NCI-H2227 treated with DMSO at 0.1 percent for 48 hours (cell line): ENCODE data around the gene CNIH2.
"Not testable (repeated sequence)": the region's sequence is repeated elsewhere in the genome, so short reads cannot be mapped to it uniquely, and the experiment has no call there.

Experiments
- DNase-seq: peaks from one replicate; lab custom pipeline; 2025; lab: John Stamatoyannopoulos, UW

The CNIH2 gene

GRCh38 chr11:66314561-66315497 lies 36.9 kb downstream of the CNIH2 start:
- no peak for DNase-seq

GRCh38 chr11:66315498-66315885 lies 37.5 kb downstream of the CNIH2 start:
- no peak for DNase-seq

DNA sequence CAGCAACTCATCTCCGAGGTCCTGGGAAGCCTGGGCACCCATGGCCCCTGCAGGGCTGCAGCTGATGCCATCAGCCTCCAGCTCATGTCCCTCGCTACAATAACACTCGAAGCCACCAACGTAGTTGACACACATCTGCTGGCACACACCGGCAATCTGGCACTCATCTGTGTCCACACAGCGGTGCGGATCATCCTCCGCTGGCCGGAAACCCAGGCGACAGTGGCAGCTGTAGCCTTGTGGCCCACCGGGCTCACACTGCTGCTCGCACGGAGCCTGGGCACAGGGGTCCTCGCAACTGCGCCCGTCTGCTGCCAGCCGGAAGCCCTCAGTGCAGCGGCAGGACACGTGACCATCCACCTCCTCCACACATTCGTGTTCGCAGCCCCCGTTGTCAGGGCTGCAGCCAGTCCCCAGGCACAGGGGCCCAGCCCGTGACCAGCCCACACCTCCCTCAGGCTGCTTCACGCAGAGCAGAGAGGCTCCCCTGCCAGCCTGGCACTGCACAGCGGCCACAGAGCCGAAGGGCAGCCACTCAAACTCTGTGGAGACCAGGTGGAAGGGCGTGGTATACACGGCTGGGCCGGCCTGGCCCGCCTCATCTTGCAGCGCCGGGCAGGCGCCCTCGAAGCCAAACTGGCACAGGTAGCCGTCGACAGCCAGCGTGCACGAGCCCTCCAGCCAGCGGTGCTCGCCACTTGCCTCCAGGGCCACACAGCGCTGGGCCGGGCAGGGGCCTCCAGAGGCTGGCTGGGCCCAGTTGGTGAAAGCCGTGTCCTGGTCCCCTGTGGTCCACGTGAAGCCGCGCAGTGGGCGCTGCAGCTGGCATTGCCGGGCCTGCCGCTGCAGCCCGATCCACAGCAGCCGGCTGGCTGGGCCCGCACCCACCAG lies 38.2 kb downstream of the CNIH2 start:
- no peak for DNase-seq

DNA sequence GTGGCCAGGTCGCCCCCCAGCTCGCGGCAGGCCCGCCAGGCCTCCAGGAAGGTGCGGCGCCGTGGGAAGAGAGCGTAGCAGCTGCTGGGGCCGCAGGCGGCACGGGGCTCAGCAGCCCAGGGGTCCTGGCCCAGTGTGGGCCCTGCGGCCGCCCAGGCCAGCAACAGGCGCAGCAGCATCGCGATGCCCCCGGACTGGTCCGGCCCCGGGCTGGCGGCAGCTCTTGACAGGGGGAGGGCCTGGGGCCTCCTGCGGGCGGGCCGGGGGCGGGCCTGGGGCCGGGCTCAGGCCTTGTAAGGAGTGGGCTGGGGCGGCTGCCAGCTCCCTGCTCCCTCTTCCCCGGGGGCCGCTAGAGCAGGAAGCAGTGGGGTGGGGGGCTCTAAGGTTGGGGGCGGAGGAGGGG lies 38.9 kb downstream of the CNIH2 start, which contains the start of gene CD248:
Gene CD248 (minus strand): TSS at position 196 of the 403 bp plus-strand sequence. CDS start 17 bp downstream, at position 179.
- no peak for DNase-seq

GRCh38 chr11:66317322-66317722 lies 39.3 kb downstream of the CNIH2 start:
- no peak for DNase-seq

GRCh38 chr11:66317723-66318599 lies 40.0 kb downstream of the CNIH2 start:
- no peak for DNase-seq

- no peak for DNase-seq
Observed at GRCh38 chr11:66318600-66318970, 40.6 kb downstream of the CNIH2 start.

DNA sequence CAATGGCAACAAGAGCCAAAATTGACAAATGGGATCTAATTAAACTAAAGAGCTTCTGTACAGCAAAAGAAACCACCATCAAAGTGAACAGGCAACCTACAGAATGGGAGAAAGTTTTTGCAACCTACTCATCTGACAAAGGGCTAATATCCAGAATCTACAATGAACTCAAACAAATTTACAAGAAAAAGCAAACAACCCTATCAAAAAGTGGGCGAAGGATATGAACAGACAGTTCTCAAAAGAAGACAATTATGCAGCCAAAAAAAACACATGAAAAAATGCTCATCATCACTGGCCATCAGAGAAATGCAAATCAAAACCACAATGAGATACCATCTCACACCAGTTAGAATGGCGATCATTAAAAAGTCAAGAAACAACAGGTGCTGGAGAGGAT lies 42.3 kb downstream of the CNIH2 start:
- DNase-seq, result not testable (repeated sequence)

GRCh38 chr11:66320748-66321147 lies 42.8 kb downstream of the CNIH2 start:
- not testable (repeated sequence) for DNase-seq

DNA sequence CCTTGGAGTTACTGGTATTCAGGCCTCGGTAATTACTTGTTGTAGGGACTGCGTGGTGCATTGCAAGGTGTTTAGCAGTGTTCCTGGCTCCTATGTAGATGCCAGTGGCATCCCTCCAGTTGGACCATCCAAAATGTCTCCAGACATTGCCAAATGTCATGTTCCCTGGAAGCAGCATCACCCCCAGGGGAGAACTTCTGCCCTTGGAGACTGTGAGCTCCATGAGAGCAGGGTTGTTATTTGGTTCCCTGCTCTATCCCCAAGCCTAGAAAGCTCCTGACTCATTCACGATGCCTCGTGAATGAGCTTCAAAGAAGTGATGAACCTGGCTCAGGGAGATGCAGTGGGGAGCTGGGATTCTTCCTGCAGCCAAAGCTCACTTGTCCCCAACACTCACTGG lies 43.6 kb downstream of the CNIH2 start:
- DNase-seq, result no peak

DNA sequence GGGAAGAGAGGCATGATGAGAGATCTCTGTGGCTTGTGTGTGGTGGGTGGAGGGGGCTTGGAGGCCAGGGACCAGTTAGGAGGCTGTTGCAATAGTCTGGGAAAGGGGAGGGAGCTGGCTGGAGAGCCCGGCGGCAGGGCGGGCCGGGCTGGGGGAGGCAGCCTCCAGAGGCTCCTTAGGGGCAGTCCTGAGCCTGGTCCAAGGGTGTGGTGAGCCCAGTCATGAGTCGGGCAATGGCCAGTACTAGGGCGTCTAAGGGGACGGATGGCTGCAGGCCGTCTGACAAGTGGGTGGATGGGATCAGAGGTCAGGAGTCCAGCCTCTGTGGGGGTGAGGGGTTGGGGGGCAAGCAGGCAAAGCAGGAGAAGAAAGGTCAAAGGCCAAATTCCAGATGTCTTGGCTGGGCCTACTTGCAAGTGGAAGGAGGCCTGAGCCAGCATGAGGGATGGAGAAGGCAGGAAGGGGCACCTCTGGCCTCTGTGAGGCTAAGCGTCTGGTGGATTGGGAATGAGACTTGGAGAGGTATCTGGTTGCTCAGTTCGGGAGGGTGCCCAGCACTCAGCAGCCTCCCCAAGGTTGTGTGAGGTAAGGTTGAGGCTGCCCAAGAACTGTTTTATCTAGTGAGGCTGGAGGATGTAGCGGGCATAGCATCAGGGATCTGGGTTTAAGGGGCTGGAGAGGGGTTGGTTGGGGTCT lies 44.9 kb downstream of the CNIH2 start:
- DNase-seq, result no peak

DNA sequence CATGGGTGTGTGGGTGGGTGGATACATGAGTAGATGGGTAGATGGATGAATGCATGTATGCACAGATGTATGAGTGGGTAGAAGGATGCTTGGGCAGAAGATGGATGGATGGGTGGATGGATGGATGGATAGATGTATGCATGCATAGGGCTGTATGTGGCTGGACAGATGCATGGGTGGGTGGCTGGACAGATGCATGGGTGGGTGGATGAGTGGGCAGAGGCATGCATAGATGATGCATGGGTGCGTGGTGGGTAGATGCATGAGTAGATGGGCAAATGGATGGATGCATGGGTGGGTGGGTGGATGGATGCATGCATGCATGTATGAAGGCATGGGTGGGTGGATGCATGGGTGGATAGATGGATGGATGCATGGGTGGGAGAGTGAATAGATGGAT lies 45.7 kb downstream of the CNIH2 start:
- no peak for DNase-seq

GRCh38 chr11:66324664-66325063 lies 46.7 kb downstream of the CNIH2 start:
- no peak for DNase-seq

DNA sequence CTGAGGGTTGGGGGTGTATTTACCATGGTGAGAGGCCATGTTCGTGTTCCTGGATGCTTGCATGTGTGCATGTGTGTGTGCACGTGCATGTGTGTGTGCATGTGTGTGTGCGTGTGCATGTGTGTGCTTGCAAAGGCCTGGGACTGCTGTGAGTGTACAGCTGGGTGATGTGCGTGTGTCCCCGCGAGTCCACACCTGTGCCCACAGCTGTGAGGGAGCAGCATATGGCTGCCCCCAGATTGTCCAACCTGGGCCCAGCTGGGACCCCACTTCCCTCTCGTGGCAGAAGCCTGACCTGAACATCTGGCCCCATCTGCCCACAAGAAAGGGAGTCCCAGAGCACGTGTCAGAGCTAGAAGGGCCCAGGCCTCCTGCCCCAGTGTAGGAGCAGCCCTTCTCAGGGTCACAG lies 47.3 kb downstream of the CNIH2 start:
- no peak for DNase-seq

- no peak for DNase-seq
Observed at GRCh38 chr11:66326261-66327111, 48.5 kb downstream of the CNIH2 start.

DNA sequence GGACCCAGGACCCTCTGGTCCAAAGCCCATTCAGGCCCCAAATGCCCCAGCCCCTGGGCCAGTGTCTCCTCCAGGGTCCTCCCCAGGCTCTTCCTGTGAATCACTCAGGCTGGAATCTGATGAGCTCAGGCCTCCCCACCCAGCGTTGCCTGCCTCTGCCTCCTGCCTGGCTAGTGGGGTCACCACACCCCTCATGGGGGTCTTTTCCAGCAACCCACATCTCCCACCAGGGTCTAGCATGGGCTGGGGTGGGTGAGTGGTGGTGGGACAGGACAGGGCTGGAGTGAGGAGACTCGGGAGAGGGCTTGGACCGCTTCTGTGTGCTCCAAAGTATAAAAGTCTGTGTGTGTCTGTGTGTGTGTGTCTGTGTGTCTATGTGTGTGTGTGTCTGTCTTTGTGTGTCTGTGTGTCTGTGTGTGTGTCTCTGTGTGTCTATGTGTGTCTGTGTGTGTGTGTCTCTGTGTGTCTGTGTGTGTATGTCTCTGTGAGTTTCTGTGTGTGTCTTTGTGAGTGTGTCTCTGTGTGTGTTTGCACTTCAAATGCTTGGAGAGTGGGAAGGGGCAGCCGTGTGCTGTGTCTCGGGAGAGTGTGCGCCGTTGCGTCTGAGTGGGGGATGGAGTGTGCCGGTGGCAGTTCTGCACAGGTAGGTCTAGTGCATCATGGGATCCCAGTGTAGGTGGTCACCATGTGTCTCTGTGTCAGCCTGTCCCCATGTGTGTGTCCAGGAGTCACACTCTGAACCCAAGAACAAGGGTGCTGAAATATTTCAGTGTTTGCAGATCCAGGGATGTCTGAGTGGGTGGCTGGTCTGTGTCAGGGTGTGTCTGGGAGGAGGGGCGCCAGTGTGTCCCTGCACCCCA lies 49.4 kb downstream of the CNIH2 start:
- DNase-seq, result no peak

- no peak for DNase-seq
Observed at GRCh38 chr11:66328031-66328301, 50.0 kb downstream of the CNIH2 start.

DNA sequence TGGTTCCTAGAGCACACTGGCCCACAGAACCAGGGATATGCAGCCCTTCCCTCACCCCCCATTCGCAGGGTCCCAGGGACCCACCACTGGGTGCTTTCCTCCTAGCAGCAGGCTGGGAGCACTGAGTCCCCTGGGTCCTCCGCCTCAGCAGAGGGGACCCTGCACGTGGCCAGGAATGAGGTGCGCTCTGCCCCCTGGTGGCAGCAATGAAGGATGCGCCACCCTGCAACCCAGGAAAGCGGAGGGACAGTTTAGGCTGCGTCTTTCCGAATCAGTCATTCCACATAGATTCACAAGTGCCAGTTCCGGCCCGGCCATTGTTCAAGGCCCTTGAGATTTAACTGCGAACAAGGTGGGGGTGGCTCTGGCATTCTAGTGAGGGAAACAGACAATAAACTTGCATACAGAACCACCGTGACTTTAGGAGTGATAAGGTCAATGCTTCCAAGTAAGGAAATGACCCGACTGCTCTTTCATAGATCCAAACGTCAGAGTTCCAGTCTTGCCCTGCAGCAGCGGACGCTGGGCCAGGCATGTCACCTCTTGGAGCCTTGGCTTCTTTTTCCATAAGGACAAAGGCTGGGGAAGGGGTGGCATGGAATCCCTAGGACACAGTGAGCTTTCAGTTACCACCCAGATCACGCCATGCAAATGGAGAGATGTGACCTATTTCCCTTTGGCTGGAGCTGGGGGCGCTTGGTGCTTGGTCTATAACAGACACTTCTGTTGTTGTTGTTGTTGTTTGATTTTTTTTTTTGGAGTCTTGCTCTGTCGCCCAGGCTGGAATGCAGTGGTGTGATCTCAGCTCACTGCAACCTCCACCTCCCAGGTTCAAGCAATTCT lies 50.5 kb downstream of the CNIH2 start:
- peak; percentile 46 for DNase-seq
